Hepatocyte (in vitro differentiated cells): Measurements from ENCODE around the gene P2RX1.

Experiments
- EZH2 ChIP-seq: fragments of 200-600 bp; sonication (generic); IDR thresholded peaks from 2 replicates; pipeline ENCODE4 v1.6.1; 2016; ENCODE audit warnings: antibody characterized with exemption, mild to moderate bottlenecking, borderline replicate concordance
- TF ChIP-seq, protein P1 (sequence below): fragments of 200-600 bp; sonication (generic); IDR thresholded peaks from 2 replicates; pipeline ENCODE4 v1.5.1; 2016; ENCODE audit warnings: antibody characterized with exemption, mild to moderate bottlenecking; ENCODE audit not compliant: poor library complexity

DNA sequence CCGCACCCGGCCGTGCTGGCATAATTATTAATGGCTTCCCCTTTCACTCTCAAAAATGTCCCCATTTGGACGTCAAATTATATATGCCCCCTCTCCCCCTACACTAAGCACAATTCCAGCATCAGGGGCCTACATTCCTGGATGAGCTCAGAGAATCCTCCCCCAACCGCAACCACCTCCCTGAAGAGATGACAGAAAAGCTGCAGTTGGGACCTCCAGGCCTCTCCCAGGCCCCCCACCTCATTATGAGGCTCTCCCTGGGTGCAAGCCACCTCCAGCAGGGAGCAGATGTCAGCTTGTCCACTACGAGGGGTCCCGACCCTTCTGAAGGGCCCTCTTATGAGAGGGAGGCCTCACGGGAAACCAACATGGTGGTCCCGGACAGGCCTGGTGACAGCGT lies 51.7 kb downstream of the P2RX1 start:
- TF ChIP-seq, protein P1, sequence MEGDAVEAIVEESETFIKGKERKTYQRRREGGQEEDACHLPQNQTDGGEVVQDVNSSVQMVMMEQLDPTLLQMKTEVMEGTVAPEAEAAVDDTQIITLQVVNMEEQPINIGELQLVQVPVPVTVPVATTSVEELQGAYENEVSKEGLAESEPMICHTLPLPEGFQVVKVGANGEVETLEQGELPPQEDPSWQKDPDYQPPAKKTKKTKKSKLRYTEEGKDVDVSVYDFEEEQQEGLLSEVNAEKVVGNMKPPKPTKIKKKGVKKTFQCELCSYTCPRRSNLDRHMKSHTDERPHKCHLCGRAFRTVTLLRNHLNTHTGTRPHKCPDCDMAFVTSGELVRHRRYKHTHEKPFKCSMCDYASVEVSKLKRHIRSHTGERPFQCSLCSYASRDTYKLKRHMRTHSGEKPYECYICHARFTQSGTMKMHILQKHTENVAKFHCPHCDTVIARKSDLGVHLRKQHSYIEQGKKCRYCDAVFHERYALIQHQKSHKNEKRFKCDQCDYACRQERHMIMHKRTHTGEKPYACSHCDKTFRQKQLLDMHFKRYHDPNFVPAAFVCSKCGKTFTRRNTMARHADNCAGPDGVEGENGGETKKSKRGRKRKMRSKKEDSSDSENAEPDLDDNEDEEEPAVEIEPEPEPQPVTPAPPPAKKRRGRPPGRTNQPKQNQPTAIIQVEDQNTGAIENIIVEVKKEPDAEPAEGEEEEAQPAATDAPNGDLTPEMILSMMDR: no peak
- TF ChIP-seq EZH2: no peak
